Stimulated activated CD4-positive, alpha-beta T cell treated with anti-CD3 and anti-CD28 coated beads, Interleukin-1b, Interleukin-23, amount 100 ng/mL, for 4 hours (primary cell): ENCODE results near the gene XCL2.
"Not testable (repeated sequence)": the region's sequence is repeated elsewhere in the genome, so short reads cannot be mapped to it uniquely, and the experiment has no call there.

Experiments
- DNase-seq, 2 donors: peaks; one replicate each; pipeline ENCODE4 v3.0.0-alpha.2; 2020; ENCODE audit warnings: low read depth in 2 of 2

Gene XCL2

GRCh38 chr1:168543840-168544498 lies at the start of gene XCL2:
Gene XCL2 (minus strand): TSS chr1:168543997. CDS start chr1:168543964, 33 bp downstream.
- DNase-seq, result not testable (repeated sequence)

- no peak for DNase-seq
Observed at GRCh38 chr1:168591641-168592250, 47.9 kb upstream of the XCL2 start.

GRCh38 chr1:168591066-168591465 lies 47.3 kb upstream of the XCL2 start:
- DNase-seq, result no peak

- DNase-seq, result no peak
Observed at GRCh38 chr1:168589167-168589566, 45.4 kb upstream of the XCL2 start.

GRCh38 chr1:168585937-168586336 lies 42.1 kb upstream of the XCL2 start:
- no peak for DNase-seq

GRCh38 chr1:168585191-168585590 lies 41.4 kb upstream of the XCL2 start:
- no peak for DNase-seq

GRCh38 chr1:168583571-168583970 lies 39.8 kb upstream of the XCL2 start:
- no peak for DNase-seq

- no peak for DNase-seq
Observed at GRCh38 chr1:168582688-168583336, 39.0 kb upstream of the XCL2 start.

- no peak for DNase-seq
Observed at GRCh38 chr1:168581817-168582572, 38.2 kb upstream of the XCL2 start.

- not testable (repeated sequence) for DNase-seq
Observed at GRCh38 chr1:168580991-168581390, 37.2 kb upstream of the XCL2 start.

- DNase-seq, result not testable (repeated sequence)
Observed at GRCh38 chr1:168580290-168580689, 36.5 kb upstream of the XCL2 start.

- DNase-seq, result not testable (repeated sequence)
Observed at GRCh38 chr1:168578531-168579185, 34.9 kb upstream of the XCL2 start.

- not testable (repeated sequence) for DNase-seq
Observed at GRCh38 chr1:168576245-168576688, 32.5 kb upstream of the XCL2 start, which contains the start of gene XCL1. Gene XCL1 (plus strand): TSS chr1:168576605. CDS start chr1:168576638, 33 bp downstream.

- peak in 1 of 2 donors; percentile 8 for DNase-seq
Observed at GRCh38 chr1:168574234-168574633, 30.4 kb upstream of the XCL2 start.

GRCh38 chr1:168572633-168573032 lies 28.8 kb upstream of the XCL2 start:
- no peak for DNase-seq

- DNase-seq, result no peak
Observed at GRCh38 chr1:168570652-168571051, 26.9 kb upstream of the XCL2 start.

GRCh38 chr1:168568346-168568745 lies 24.5 kb upstream of the XCL2 start:
- no peak for DNase-seq

GRCh38 chr1:168567568-168567967 lies 23.8 kb upstream of the XCL2 start:
- DNase-seq, result no peak

GRCh38 chr1:168567007-168567406 lies 23.2 kb upstream of the XCL2 start:
- DNase-seq, result no peak

GRCh38 chr1:168565825-168566224 lies 22.0 kb upstream of the XCL2 start:
- DNase-seq, result no peak

- no peak for DNase-seq
Observed at GRCh38 chr1:168561989-168562388, 18.2 kb upstream of the XCL2 start.

- no peak for DNase-seq
Observed at GRCh38 chr1:168560370-168560769, 16.6 kb upstream of the XCL2 start.
